ENCODE results near the gene SRRM3.
A peak's percentile ranks its signal among the peaks of the same experiment; 100 is the strongest.
"Not testable (repeated sequence)": the region's sequence is repeated elsewhere in the genome, so short reads cannot be mapped to it uniquely, and the experiment has no call there.

Gene SRRM3

DNA sequence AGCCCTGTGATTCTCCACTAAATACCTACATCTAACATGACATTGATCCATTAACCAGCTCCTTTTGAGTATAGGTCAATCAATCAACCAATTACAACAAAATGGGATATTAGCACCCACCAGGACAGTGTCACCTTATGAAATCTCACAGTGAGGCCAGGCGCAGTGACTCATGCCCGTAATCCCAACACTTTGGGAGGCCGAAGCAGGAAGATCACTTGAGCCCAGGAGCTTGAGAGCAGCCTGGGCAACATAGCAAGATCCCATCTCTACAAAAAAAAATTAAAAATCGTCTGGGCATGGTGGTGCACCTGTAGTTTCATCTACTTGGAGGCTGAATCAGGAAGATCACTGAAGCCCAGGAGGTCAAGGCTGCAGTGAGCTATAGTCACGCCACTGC is 28.5 kb downstream of the SRRM3 start:
- no peak for DNase-seq (ENCODE audit: low spot score)

DNA sequence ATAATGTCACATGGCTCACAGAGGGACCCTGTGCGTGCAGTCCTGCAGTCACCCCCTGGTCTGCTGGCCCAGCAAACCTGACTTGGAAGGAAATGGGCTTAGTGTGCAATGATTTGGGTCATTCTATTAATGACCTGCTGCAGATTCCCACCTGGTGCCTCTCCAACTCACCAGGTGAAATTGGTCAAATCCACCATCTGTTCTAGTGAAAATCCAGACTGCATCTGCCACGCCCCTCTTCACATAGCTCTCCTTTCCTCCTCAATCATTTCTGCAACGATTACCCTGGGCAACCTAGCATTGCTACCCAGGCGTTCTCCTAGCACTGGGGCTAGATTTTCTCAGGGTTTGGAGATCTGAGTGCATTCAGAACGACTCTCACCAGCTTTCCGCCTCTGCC is 29.4 kb downstream of the SRRM3 start:
- no peak for DNase-seq (ENCODE audit: low spot score)

DNA sequence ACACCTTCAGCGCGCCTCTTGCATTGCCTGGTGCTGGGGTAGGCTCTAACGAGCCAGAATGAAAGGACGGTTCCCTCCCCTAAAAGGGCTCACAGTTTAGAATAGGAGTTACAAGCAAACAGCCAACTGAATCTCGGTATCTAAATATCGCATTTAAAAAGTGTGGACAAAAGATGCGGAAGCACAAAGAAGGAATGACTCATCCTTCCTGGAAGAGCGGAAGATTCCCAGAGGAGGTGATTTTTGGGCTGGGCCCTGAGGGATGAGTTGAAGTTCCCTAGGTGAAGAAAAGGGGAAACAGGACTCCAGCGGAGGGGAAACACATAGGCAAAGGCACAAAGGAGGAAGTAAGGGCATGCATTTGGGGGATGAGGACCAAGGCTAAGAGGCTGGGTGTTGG is 29.9 kb downstream of the SRRM3 start:
- DNase-seq (ENCODE audit: low spot score), result no peak

DNA sequence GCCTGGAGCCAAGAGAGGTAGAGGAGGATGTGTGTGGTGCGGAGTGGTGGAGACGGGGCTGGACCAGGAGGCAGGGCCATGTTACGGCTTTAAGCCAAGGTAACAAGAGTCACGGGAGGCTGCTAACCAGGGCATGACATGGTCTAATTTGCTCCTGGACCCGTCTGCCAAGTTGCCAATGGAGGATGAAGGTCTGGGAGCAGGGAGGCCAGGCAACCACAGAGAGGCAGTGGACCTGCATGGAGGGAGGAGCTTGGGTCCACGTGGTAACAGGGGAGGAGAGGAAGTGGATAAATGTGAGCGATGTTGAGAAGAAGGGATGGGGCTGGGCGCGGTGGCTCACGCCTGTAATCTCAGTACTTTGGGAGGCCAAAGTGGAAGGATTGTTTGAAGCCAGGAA is 31.0 kb downstream of the SRRM3 start:
- no peak for DNase-seq (ENCODE audit: low spot score)

DNA sequence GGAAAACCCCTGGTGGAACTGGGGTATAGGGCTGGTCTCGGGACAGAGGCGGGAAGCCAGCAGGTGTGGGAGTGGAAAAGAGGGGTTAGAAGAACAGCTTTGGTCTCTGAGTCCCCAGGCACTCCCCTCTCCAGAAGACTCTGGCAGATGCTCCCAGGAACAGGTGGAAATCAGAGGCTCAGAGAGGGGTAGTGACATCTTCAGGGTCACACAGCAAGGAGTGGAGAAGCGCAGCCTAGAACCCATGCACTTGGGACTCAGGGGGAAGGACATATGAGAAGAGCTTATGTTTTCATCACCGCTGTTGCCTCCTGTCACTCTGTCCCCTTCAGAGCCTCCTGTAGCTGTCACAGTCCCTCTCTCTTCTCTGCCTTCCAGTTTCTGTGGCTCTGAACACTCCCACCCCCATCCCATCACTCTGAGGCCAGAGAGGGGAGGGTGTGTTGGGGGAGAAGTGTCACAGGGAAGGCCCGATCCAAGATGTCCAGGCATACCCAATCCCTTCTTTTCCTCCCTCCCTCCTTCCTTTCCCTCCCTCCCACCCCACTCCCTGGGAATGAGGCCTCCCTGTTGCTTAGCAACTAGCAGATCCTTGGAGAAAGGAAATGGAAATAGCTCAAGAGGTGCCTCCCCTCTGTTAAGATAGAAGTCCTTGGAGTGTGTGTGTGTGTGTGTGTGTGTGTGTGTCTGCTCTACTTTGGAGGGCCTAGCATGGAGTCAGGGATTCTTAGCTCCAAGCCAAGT is 32.0 kb downstream of the SRRM3 start:
- no peak for DNase-seq (ENCODE audit: low spot score)

DNA sequence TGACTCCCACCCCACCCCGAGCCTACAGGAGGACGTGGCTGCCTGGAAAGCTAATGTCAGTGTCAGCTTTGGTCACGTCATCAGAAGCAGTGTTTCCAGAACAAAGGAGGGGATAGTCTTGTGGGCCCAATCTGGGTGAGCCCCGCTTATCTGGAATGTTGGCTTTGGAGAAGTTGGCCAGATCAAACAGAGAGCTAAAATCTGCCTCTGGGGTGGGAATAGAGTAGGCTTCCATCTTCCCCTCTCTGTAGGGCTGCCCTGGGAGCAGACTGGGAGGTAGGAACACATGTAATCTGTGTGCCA is 32.5 kb downstream of the SRRM3 start:
- DNase-seq (ENCODE audit: low spot score), result no peak

DNA sequence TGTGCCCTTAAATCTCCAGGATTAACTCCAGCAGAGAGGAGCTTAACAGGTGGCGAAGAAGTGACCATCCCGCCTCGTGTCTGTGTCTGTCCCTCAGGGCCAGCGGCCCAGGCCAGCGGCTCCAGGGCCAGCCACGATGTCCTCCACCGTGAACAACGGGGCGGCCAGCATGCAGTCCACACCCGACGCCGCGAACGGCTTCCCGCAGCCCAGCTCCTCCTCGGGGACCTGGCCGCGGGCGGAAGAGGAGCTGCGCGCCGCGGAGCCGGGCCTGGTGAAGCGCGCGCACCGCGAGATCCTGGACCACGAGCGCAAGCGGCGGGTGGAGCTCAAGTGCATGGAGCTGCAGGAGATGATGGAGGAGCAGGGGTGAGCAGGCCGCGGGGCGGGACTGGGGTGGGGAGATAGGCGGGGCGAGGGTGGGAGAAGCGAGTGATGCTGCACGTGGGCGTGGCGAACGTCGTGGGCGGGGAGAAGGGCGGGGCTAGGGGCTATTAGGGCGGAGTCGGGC is 33.3 kb downstream of the SRRM3 start:
- peak; percentile 79 for DNase-seq (ENCODE audit: low spot score)

DNA sequence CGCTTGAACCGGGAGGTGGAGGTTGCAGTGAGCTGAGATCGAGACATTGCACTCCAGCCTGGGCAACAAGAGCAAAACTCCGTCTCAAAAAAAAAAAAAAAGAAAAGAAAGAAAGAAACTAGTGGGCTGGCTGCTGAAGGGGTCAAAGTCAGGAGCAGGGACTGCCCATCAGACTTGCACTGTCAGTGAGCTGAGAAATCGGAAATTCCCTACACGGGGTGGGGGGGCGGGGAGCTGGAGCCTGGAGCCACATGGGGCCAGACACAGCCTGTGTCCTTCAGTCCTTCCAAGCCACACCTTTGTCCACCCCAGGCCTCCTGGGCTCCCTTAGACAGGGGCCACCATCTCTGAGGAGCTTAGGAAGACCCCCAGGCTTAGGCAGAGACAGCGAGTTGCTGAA is 34.5 kb downstream of the SRRM3 start:
- DNase-seq (ENCODE audit: low spot score), result no peak

DNA sequence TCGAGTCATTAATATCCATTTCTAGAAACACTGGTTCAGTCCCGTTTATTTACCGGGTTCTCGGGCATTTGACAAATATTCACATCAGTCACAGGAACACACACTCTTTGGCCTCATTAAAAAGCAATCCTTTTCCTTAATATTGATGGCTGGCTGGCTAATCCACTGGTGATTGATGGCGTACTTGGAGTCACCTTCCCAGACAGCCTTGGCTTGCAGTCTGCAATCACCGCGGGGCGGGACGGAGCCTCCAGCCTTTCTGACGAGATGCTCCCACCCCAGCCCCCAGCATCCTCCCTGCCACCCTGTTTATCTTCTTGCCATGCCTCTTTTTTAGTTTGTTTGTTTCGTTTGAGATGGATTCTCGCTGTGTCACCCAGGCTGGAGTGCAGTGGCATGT is 36.6 kb downstream of the SRRM3 start:
- DNase-seq (ENCODE audit: low spot score), result no peak

DNA sequence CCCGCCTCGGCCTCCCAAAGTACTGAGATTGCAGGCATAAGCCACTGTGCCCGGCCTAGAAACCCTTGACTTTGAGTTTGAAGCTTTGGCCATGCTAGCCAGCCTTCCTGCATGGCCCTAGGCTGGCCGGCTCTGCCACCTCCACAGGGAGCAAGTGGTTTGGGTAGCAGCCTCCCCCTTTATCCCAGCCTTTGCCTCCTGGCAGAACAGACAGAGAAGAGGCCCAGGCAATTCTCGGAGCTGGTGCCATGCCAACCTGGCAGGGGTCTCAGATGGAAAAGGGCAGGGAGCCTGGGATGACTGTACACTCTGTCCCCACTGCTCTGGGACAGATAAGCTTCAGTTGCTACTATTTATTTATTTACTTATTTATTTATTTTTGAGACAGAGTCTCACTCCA is 39.4 kb downstream of the SRRM3 start:
- no peak for DNase-seq (ENCODE audit: low spot score)

DNA sequence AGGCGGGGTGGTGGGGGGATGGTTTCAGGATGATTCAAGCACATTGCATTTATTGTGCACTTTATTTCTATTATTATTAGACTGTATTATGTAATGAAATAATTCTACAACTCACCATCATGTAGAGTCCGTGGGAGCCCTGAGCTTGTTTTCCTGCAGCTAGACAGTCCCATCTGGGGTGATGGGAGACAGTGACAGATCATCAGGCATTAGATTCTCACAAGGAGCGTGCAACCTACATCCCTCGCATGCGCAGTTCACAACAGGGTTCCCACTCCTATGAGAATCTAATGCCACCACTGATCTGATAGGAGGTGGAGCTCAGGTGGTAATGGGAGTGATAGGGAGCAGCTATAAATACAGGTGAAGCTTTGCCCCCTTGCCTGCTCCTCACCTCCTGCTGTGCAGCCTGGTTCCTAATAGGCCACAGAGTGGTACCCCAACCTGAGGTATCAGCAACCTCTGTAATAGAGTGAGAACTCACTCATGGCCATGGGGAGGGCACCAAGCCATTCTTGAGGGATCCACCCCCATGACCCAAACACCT is 40.9 kb downstream of the SRRM3 start:
- DNase-seq (ENCODE audit: low spot score), result not testable (repeated sequence)

DNA sequence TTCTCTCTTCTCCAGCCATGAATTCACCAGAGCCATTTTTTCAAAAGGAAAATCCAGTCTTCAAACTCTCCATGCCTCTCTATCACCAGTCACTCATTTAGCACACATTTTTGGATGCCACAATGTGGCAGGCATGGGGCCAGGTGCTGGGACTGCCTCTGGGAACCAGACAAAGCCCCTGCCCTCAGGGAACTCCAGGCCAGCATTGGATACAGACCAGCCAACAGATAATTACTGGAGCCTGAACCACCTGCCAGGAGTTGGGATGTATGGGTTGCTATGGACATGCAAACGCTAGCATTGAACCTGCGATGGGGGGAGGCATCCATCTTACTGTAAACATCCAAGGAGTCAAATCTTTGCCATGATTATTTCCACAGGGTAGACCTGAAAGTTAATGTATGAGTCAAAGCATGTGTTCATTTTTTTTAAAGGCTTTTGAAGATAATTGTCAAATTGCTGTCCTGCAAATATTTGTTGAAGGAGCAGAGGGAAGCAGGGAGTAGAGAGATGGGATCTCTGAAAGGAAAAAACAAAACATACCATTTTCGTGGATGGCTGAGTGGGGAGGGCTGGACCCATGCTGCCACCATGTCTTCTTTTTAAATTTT is 43.2 kb downstream of the SRRM3 start:
- DNase-seq (ENCODE audit: low spot score), result no peak

DNA sequence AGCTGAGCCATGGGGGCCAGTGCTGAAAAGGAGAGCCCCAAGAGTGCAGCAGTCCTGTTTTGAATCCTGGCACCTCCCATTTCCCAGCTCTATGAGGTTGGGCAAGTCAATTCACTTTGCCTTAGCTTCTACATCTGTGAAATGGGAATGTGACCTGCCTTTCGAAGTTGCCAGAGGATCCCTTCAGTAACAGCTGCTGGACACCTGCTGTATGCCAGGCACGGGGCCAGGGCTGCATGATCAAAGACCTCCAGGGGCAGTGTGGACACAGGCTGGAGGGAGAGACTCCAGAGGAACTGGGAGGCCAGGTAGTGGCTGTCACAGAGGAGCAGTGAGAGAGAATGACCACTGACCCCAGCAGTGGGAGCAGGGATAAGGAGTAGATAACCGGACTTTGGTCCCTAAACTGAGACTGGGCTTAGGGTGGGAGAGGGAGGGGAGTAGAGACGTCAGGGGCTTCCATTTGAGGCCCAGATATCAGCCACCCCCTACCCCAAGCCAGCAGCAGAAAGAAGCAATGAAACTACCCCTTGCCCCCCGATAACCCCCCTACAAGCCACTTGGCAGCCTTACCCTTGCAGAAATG is 45.2 kb downstream of the SRRM3 start:
- no peak for DNase-seq (ENCODE audit: low spot score)

DNA sequence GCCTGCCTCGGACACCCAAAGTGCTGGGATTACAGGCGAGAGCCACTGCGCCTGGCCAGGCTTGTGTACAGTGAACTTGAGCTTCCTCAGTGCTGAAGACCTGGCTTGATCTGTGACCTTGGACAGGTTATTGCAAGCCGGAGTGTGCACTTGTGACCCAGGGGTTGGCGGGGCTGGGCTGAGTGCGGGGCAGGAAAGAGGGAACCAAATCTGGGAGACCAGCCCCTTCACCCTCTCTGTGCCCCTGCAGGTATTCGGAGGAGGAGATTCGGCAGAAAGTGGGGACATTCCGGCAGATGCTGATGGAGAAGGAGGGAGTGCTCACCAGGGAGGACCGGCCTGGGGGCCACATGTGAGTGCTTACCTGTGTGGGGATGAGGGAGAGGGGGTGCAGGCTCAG is 46.2 kb downstream of the SRRM3 start:
- DNase-seq (ENCODE audit: low spot score), result no peak

DNA sequence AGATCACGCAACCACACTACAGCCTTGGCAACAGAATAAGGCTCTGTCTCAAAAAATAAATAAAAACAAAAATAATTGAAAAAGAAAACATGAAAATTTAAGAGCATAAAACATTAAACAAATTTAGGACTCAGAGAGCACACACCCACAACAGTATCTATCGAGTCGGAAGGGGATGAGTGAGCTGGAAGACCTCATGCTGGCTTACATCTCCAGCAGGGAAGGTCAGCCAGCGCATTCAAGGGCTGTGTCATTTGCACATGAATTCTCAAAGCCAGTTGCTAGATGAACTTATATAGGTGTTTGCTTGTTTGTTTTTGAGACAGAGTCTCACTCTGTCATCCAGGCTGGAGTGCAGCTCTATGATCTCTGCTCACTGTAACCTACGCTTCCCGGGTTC is 50.3 kb downstream of the SRRM3 start:
- no peak for DNase-seq (ENCODE audit: low spot score)

DNA sequence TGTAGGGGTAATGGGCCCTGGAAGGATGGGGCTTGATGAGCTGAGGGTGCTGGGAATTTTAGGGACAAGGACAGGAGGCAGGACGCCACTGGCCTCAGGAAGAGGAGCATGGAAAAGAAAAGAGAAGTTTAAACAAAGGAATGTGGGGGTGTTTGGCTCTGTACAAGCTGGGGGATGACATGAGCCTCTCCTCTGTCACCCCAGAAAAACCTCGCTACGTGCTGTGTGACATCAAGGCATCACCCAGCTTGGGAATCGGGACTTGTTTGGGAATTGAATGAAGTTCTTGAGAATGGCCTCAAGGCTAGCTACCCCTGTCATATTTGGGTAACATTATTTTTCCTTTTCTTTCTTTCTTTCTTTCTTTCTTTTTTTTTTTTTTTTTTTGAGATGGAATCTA is 53.1 kb downstream of the SRRM3 start:
- no peak for DNase-seq (ENCODE audit: low spot score)

DNA sequence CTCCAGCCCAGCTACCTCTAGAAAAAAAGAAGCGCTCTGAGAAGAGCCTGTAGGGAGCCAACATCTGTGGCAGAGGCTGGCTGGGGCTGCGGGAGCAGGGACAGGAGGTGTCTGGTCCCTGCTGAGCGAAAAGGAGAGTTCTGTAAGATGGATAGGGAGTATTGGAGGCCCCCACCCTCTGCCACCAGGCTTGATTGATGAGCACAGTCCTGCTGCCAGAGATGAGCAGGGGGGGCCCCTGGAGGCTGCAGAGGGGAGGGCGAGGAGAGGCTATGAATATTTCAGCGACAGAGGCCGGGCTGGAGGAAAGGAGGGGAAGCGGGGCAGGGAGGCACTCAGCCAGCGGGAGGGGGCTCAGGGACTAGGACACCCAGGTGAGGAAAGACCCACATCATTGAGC is 56.3 kb downstream of the SRRM3 start:
- no peak for DNase-seq (ENCODE audit: low spot score)

DNA sequence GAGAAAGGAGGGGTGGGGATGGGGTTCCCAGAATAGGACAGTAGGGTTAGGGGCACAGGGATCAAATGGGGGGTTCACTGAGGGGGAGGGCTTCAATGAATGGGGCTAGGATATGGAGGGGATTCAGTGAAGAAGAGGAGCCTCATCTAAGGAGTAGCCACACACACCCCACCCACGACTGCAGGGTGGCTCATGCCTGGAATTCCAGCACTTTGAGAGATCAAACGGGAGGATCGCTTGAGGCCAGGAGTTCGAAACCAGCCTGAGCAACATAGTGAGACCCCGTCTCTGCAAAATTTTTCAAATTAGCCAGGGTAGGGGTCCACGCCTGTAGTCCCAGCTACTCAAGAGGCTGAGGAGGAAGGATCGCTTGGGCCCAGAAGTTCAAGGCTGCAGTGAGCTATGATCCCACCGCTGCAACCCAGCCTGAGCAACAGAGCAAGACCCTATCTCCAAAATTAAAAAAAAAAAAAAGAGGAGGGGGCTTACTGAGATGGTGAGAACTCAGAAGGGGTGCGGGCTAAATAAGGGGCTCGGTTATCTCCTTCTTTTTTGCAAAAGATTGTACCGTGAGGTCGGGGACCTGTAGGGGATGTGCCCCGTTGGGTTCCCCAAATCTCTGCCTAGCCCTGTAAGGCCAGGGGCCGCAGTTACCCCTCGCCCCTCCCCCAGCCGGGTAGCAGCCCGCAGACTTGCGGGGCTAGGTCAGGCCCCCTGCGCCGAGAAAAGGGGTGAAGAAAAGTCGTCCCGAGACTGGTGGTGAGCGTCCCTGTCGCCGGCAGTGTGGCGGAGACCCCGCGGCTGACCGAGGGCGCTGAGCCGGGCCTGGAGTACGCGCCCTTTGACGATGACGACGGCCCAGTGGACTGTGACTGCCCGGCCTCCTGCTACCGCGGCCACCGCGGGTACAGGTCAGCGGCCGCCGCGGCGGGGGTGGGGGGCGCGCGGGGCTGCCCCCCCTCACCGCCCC is 57.7 kb downstream of the SRRM3 start:
- DNase-seq (ENCODE audit: low spot score), result no peak

DNA sequence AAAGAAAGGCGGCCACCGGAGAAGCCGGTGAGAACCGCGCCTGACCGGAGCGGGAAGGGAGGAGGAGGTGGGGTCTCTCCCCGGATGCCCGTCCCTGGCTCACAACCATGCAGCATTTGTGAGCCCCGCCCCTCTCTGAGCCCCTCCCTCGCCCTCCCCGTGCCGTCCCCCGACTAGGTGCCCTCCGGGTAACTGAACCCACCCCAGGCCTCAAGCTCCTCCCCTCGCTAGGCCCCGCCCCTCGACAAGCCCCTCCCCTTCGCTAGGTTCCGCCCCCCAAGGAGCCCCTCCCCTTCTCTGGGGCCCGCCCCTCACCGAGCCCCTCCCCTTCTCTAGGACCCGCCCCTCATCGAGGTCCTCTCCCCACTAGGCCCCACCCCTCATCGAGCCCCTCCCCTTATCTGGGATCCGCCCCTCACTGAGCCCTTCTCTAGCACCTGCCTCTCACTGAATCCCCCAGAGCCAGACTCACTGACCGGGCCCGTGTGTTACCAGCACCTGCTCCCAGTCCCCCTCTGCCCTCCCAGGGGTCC is 58.5 kb downstream of the SRRM3 start:
- peak; percentile 24 for DNase-seq (ENCODE audit: low spot score)

DNA sequence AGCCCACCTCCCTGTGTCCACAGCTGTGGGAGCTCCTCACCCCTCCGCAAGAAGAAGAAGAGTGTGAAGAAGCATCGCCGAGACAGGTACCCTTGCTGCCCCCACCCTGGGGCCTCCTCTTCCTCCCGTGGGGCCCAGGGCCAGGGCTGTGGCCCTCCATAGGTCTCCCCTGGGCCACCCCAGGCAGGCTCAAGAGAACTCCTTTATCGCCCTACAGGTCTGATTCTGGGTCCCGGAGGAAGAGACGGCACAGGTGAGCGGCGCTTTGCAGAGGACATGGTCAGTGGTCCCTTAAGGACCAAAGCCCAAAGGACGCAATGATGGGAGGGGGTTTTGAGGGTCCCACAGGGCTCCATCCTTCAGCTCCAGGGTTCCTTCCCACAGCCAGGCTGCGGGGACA is 59.6 kb downstream of the SRRM3 start:
- no peak for DNase-seq (ENCODE audit: low spot score)

DNA sequence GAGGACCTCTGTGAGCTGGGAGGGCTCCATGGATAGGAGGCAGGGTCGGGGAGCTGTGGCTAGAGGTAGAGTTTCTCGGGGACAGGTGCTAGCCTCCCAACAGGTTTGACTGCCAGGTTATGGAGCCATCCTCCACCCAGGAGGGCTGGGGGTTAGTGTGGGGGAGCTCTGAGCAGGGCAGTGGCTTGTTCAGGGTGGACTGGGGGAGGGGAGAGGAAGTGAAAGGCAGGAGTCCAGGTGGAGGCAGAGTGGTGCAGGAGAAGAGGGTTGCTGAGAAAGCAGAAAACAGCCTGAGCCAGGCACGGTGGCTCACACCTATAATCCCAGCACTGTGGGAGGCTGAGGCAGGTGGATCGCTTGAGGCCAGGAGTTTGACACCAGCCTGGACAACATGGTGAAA is 60.2 kb downstream of the SRRM3 start:
- DNase-seq (ENCODE audit: low spot score), result no peak

All from kidney tubule cell (primary cell).